HepG2 (cell line): Measurements from ENCODE around the gene LASP1. TPM values are rescaled to one million over a fixed set of nuclear protein-coding genes. Genes with fewer than 3 reads are reported as not detected.

Source experiments
- CBFB ChIP-seq: sonication (generic); formaldehyde crosslinking; IDR thresholded peaks from 2 replicates; pipeline ENCODE4 v1.4.0; 2020; ENCODE audit warnings: missing genetic modification reagents
- NFIC ChIP-seq: IDR thresholded peaks from 2 replicates; pipeline ENCODE4 v1.6.1; 2012; ENCODE audit warnings: mild to moderate bottlenecking, low read length, inconsistent platforms
- RAD51 ChIP-seq: fragments of 450-650 bp; IDR thresholded peaks from 2 replicates; pipeline ENCODE4 v1.6.1; 2016; ENCODE audit warnings: borderline replicate concordance
- RBM22 ChIP-seq: fragments of 200-400 bp; formaldehyde crosslinking; optimal IDR thresholded peaks from 2 replicates; pipeline ENCODE3; 2017; ENCODE audit warnings: mild to moderate bottlenecking, low read length, moderate library complexity
- TRAFD1 ChIP-seq: sonication (generic); formaldehyde crosslinking; IDR thresholded peaks from 2 replicates; pipeline ENCODE4 v1.5.1; 2020; ENCODE audit warnings: missing genetic modification reagents, mild to moderate bottlenecking, borderline replicate concordance
- ZBTB21 ChIP-seq: sonication (generic); formaldehyde crosslinking; IDR thresholded peaks from 2 replicates; pipeline ENCODE4 v1.4.0; 2020; ENCODE audit warnings: missing genetic modification reagents
- ZFP36L1 ChIP-seq: sonication (generic); formaldehyde crosslinking; IDR thresholded peaks from 2 replicates; pipeline ENCODE4 v1.8.0; 2022; ENCODE audit warnings: mild to moderate bottlenecking, missing genetic modification reagents, moderate library complexity
- ZNF230 ChIP-seq: sonication (generic); formaldehyde crosslinking; IDR thresholded peaks from 2 replicates; pipeline ENCODE4 v1.4.0; 2020; ENCODE audit warnings: mild to moderate bottlenecking, missing genetic modification reagents
- ZNF782 ChIP-seq: sonication (generic); formaldehyde crosslinking; IDR thresholded peaks from 2 replicates; pipeline ENCODE4 v1.4.0; 2020; ENCODE audit warnings: missing genetic modification reagents, mild to moderate bottlenecking, borderline replicate concordance
- ZNF788 ChIP-seq: sonication (generic); formaldehyde crosslinking; IDR thresholded peaks from 2 replicates; pipeline ENCODE4 v1.5.0; 2020; ENCODE audit warnings: mild to moderate bottlenecking, missing genetic modification reagents, borderline replicate concordance
- polyA plus RNA-seq, 8 experiments: library from polyadenylated mRNA; depleted of rRNA in 3 of 8; stranded (reverse) in 7 of 8; unstranded in 1 of 8; fragments of >200 nt; fragmentation: Illumina TruSeq in 4 of 8; extraction: Trizol in 4 of 8; gene quantifications; 2 replicates each; pipeline versions ENCODE4 v1.2.1 to v1.2.3, GENCODE V29; 2011 to 2016; ENCODE audit warnings: low read depth in 4 of 8, missing spikeins in 1 of 8, mixed read lengths in 1 of 8; ENCODE audit not compliant: insufficient read depth in 1 of 8
- total RNA-seq, 5 experiments: library from RNA; depleted of rRNA; stranded (reverse); fragments of >200 nt; fragmentation: Illumina TruSeq; extraction: Trizol; gene quantifications; 2 replicates each; pipeline ENCODE4 v1.2.3, GENCODE V29; 2016; ENCODE audit warnings: low read depth in 1 of 5
- TF ChIP-seq, protein P1 (sequence below), 2 experiments: fragments of 450-650 bp in 1 of 2; sonication (generic) in 1 of 2; formaldehyde crosslinking in 1 of 2; IDR thresholded peaks; 2 replicates each; pipeline versions ENCODE4 v1.6.1 to v1.8.0; 2016 to 2022; ENCODE audit warnings: antibody characterized with exemption in 1 of 2, mild to moderate bottlenecking in 1 of 2, missing genetic modification reagents in 1 of 2
- TF ChIP-seq, protein P2 (sequence below): sonication (generic); formaldehyde crosslinking; IDR thresholded peaks from 2 replicates; pipeline ENCODE4 v1.8.0; 2022; ENCODE audit warnings: missing genetic modification reagents, mild to moderate bottlenecking, moderate library complexity, borderline replicate concordance
- TF ChIP-seq, protein P3 (sequence below): sonication (generic); formaldehyde crosslinking; IDR thresholded peaks from 2 replicates; pipeline ENCODE4 v1.8.0; 2022; ENCODE audit warnings: mild to moderate bottlenecking, missing genetic modification reagents, borderline replicate concordance

Gene LASP1
- total and polyA plus RNA-seq, 2 of the 13 experiments (the other 11 are each of a cell fraction or from before 2014, with no cell fraction given), result 70.1 to 97.0 TPM

DNA sequence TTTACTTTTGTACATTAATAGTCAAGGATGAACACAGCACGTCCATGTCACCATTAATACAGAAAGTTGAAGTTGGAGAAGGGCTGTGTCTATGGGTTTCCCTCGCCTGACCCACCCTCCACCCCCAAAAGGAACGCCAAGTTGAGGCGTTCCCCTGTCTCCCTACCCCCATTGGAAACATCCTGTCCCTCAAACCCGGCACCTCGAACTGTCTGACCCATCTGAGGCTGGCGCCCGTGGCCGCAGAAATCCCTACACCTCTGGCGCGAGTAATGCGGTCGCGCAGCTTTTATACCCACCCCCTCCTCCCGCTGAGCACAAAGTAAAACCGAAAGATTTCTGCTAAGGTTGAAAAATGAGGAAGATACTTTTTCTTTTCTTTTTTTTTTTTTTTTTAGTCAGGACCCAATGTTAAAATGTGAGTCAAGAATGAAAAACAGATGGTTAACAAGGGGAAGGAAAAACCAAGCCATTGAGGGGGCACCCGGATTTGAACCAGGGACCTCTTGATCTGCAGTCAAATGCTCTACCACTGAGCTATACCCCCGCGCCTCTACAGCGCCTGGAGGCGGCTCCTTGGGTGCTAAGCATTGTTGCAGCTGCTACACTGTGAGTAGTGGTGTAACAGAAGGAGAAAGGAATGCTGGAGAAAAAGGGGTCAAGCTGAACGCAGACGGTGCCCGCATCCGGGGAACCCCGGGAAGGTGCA lies 887 bp upstream of the LASP1 start (continued):
- TF ChIP-seq, protein P1, sequence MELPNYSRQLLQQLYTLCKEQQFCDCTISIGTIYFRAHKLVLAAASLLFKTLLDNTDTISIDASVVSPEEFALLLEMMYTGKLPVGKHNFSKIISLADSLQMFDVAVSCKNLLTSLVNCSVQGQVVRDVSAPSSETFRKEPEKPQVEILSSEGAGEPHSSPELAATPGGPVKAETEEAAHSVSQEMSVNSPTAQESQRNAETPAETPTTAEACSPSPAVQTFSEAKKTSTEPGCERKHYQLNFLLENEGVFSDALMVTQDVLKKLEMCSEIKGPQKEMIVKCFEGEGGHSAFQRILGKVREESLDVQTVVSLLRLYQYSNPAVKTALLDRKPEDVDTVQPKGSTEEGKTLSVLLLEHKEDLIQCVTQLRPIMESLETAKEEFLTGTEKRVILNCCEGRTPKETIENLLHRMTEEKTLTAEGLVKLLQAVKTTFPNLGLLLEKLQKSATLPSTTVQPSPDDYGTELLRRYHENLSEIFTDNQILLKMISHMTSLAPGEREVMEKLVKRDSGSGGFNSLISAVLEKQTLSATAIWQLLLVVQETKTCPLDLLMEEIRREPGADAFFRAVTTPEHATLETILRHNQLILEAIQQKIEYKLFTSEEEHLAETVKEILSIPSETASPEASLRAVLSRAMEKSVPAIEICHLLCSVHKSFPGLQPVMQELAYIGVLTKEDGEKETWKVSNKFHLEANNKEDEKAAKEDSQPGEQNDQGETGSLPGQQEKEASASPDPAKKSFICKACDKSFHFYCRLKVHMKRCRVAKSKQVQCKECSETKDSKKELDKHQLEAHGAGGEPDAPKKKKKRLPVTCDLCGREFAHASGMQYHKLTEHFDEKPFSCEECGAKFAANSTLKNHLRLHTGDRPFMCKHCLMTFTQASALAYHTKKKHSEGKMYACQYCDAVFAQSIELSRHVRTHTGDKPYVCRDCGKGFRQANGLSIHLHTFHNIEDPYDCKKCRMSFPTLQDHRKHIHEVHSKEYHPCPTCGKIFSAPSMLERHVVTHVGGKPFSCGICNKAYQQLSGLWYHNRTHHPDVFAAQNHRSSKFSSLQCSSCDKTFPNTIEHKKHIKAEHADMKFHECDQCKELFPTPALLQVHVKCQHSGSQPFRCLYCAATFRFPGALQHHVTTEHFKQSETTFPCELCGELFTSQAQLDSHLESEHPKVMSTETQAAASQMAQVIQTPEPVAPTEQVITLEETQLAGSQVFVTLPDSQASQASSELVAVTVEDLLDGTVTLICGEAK (IDR thresholded peaks at IDR 0.05), result no peak
- TF ChIP-seq, protein P1 (CRISPR knock-in tag; IDR thresholded peaks at IDR 0.05), result 0 out of 2 replicates have a peak, but pooled peaks have one; percentile 3
- TF ChIP-seq TRAFD1 (CRISPR knock-in tag) (peak; percentile 35; the same call in 1 of the 2 replicates), ZBTB21 (CRISPR knock-in tag) (0 out of 2 replicates have a peak, but pooled peaks have one; percentile 47), CBFB (CRISPR knock-in tag) (0 out of 2 replicates have a peak, but pooled peaks have one; percentile 32), NFIC (peak; percentile 81), ZNF788 (peak; percentile 38; the same call in 1 of the 2 replicates), ZFP36L1 (CRISPR knock-in tag) (0 out of 2 replicates have a peak, but pooled peaks have one; percentile 20), ZNF230 (CRISPR knock-in tag) (peak; percentile 56; the same call in 1 of the 2 replicates), ZNF782 (CRISPR knock-in tag) (no peak; the same call in 1 of the 2 replicates), RBM22 (peak; percentile 96), RAD51 (no peak)
- TF ChIP-seq, protein P2, sequence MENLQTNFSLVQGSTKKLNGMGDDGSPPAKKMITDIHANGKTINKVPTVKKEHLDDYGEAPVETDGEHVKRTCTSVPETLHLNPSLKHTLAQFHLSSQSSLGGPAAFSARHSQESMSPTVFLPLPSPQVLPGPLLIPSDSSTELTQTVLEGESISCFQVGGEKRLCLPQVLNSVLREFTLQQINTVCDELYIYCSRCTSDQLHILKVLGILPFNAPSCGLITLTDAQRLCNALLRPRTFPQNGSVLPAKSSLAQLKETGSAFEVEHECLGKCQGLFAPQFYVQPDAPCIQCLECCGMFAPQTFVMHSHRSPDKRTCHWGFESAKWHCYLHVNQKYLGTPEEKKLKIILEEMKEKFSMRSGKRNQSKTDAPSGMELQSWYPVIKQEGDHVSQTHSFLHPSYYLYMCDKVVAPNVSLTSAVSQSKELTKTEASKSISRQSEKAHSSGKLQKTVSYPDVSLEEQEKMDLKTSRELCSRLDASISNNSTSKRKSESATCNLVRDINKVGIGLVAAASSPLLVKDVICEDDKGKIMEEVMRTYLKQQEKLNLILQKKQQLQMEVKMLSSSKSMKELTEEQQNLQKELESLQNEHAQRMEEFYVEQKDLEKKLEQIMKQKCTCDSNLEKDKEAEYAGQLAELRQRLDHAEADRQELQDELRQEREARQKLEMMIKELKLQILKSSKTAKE (CRISPR knock-in tag), result 0 out of 2 replicates have a peak, but pooled peaks have one; percentile 35
- TF ChIP-seq, protein P3, sequence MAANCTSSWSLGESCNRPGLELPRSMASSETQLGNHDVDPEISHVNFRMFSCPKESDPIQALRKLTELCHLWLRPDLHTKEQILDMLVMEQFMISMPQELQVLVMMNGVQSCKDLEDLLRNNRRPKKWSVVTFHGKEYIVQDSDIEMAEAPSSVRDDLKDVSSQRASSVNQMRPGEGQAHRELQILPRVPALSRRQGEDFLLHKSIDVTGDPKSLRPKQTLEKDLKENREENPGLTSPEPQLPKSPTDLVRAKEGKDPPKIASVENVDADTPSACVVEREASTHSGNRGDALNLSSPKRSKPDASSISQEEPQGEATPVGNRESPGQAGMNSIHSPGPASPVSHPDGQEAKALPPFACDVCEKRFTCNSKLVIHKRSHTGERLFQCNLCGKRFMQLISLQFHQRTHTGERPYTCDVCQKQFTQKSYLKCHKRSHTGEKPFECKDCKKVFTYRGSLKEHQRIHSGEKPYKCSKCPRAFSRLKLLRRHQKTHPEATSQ (CRISPR knock-in tag), result no peak
